ENCODE results near the gene NAPEPLD.
"Not testable (repeated sequence)": the region's sequence is repeated elsewhere in the genome, so short reads cannot be mapped to it uniquely, and the experiment has no call there.

Gene NAPEPLD

GRCh38 chr7:103148994-103149807, at the start of gene NAPEPLD:
Gene NAPEPLD (minus strand): TSS chr7:103149099. CDS start chr7:103128776, 20,323 bp downstream.
- peak; percentile 86 for DNase-seq (ENCODE audit: low read depth)
- H3K4me3 ChIP-seq (ENCODE audit: control insufficient read depth, low read depth, low read length) = peak within 1 kb of the TSS; percentile 72
- TF ChIP-seq CTCF (conservative IDR thresholded peaks at IDR 0.05; ENCODE audit: control insufficient read depth, insufficient read depth, low read depth, low read length) = no peak

- not testable (repeated sequence) for DNase-seq (ENCODE audit: low read depth); H3K4me3 ChIP-seq (ENCODE audit: control insufficient read depth, low read depth, low read length)
Observed at GRCh38 chr7:103198079-103198478, 49.2 kb upstream of the NAPEPLD start.

- not testable (repeated sequence) for DNase-seq (ENCODE audit: low read depth); H3K4me3 ChIP-seq (ENCODE audit: control insufficient read depth, low read depth, low read length)
Observed at GRCh38 chr7:103195364-103195763, 46.5 kb upstream of the NAPEPLD start.

GRCh38 chr7:103172415-103173146, 23.7 kb upstream of the NAPEPLD start:
- not testable (repeated sequence) for DNase-seq (ENCODE audit: low read depth); H3K4me3 ChIP-seq (ENCODE audit: control insufficient read depth, low read depth, low read length)

- DNase-seq (ENCODE audit: low read depth); H3K4me3 ChIP-seq (ENCODE audit: control insufficient read depth, low read depth, low read length): not testable (repeated sequence)
Observed at GRCh38 chr7:103171695-103172414, 23.0 kb upstream of the NAPEPLD start.

- H3K4me3 ChIP-seq (ENCODE audit: control insufficient read depth, low read depth, low read length); DNase-seq (ENCODE audit: low read depth): not testable (repeated sequence)
Observed at GRCh38 chr7:103166921-103167544, 18.1 kb upstream of the NAPEPLD start.

GRCh38 chr7:103163087-103163825, 14.4 kb upstream of the NAPEPLD start:
- not testable (repeated sequence) for H3K4me3 ChIP-seq (ENCODE audit: control insufficient read depth, low read depth, low read length)
- peak; percentile 71 for DNase-seq (ENCODE audit: low read depth)

- H3K4me3 ChIP-seq (ENCODE audit: control insufficient read depth, low read depth, low read length) = not testable (repeated sequence)
- DNase-seq (ENCODE audit: low read depth) = peak; percentile 73
Observed at GRCh38 chr7:103162641-103163040, 13.7 kb upstream of the NAPEPLD start.

GRCh38 chr7:103161998-103162616, 13.2 kb upstream of the NAPEPLD start:
- peak; percentile 59 for DNase-seq (ENCODE audit: low read depth)
- not testable (repeated sequence) for H3K4me3 ChIP-seq (ENCODE audit: control insufficient read depth, low read depth, low read length)

GRCh38 chr7:103159072-103159471, 10.2 kb upstream of the NAPEPLD start:
- not testable (repeated sequence) for H3K4me3 ChIP-seq (ENCODE audit: control insufficient read depth, low read depth, low read length); DNase-seq (ENCODE audit: low read depth)

GRCh38 chr7:103155331-103156024, 6.6 kb upstream of the NAPEPLD start:
- DNase-seq (ENCODE audit: low read depth); H3K4me3 ChIP-seq (ENCODE audit: control insufficient read depth, low read depth, low read length): not testable (repeated sequence)
